Measurements from ENCODE around the gene NDUFS2. TPM values are rescaled to one million over a fixed set of nuclear protein-coding genes. Genes with fewer than 3 reads are reported as not detected.
A peak's percentile ranks its signal among the peaks of the same experiment; 100 is the strongest.

The NDUFS2 gene
- total and polyA plus RNA-seq, 9 of the 15 experiments (the other 6 are each of a cell fraction or from before 2014, with no cell fraction given) = 70.0 to 176 (median 141) TPM

- TF ChIP-seq CAMTA2 (CRISPR knock-in tag; conservative IDR thresholded peaks at IDR 0.05) = no peak
- peak in 1 of 2 experiments; percentile 98; a peak in 2 of 4 replicates for TF ChIP-seq HDAC1 (IDR thresholded peaks at IDR 0.05)
- no peak for TF ChIP-seq POLR2AphosphoS5 (IDR thresholded peaks at IDR 0.05; ENCODE audit: control insufficient read depth, insufficient read depth, low read depth, low read length)
- no peak for TF ChIP-seq ZNF449 (CRISPR knock-in tag; IDR thresholded peaks at IDR 0.05)
- TF ChIP-seq SLC30A9 (CRISPR knock-in tag; IDR thresholded peaks at IDR 0.05) = no peak
- TF ChIP-seq ZNF740 (CRISPR knock-in tag; IDR thresholded peaks at IDR 0.05) = peak; percentile 71; the same call in 1 of the 2 replicates
- TF ChIP-seq ZNF740 (tag; IDR thresholded peaks at IDR 0.05) = 0 out of 4 replicates have a peak, but pooled peaks of 1 of the 2 experiments have one; percentile 44
- TF ChIP-seq POLR3G (IDR thresholded peaks at IDR 0.05; ENCODE audit: extremely low read depth, insufficient read length, insufficient replicate concordance) = no peak
- peak; percentile 54; the same call in 1 of the 2 replicates for TF ChIP-seq POLR2G (IDR thresholded peaks at IDR 0.05; ENCODE audit: low read depth, low read length)
- TF ChIP-seq SIN3A (IDR thresholded peaks at IDR 0.05; ENCODE audit: borderline replicate concordance in 2 of 2, control insufficient read depth in 1 of 2, low read depth in 2 of 2, low read length in 2 of 2) = peak in 1 of 2 experiments; percentile 63; a peak in 1 of 4 replicates
- TF ChIP-seq ARID1B (IDR thresholded peaks at IDR 0.05) = no peak
- TF ChIP-seq SRSF7 (optimal IDR thresholded peaks at IDR 0.05; ENCODE audit: low read depth, low read length) = no peak
- peak; percentile 30 to 57; a peak in 1 of 4 replicates for TF ChIP-seq UBTF (IDR thresholded peaks at IDR 0.05; ENCODE audit: borderline replicate concordance in 1 of 2, low read depth in 2 of 2, low read length in 2 of 2)
- peak; percentile 40 to 56; a peak in 3 of 4 replicates for TF ChIP-seq SIX5 (IDR thresholded peaks at IDR 0.05; ENCODE audit: borderline replicate concordance in 1 of 2, insufficient read depth in 1 of 2, low read depth in 1 of 2, low read length in 2 of 2)
- peak; percentile 90 for TF ChIP-seq NR2C1 (IDR thresholded peaks at IDR 0.05)
- peak; percentile 75 for TF ChIP-seq NR2C1 (tag; IDR thresholded peaks at IDR 0.05)
- no peak for TF ChIP-seq TCFL5 (CRISPR knock-in tag; conservative IDR thresholded peaks at IDR 0.05)
- TF ChIP-seq MLLT1 (IDR thresholded peaks at IDR 0.05) = no peak
Measured at GRCh38 chr1:161225534-161226319, 23.6 kb downstream of the NDUFS2 start, which contains the start of gene TOMM40L (continued).
